Measurements from ENCODE around the gene CCN6. TPM values are rescaled to one million over a fixed set of nuclear protein-coding genes. Genes with fewer than 3 reads are reported as not detected.

CCN6 gene
- total and polyA plus RNA-seq, 12 donors = not detected

DNA sequence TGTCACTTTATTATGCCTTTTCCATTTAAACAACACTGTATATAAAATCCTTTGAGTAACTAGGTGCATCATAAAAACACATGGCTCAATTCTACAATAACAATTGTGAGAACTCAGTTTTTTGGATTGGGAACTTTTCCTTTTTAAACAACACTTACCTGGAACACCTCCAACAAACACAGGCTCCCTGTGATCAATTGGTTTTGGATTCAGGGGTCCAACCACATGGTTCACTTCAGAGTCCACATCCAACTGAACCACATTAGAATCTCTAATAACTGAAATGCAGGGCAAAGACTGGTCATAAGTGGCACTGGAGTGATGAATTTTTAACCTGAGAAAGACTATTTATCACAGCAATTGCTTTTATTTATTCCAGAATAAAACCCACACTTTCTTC is 60.0 kb downstream of the CCN6 start:
- Histone ChIP-seq H3K9me3 (no peaks in the 10 kb centered on the region), H3K27ac (peak overlapping the region in 3 of 10 donors; percentile 27 to 49 (median 46)), H3K36me3 (peaks cover 0 to 100% (median 49%) of the 10 kb centered on the region in 9 donors), H3K27me3 (no peaks in the 10 kb centered on the region), H3K4me3 (no peak overlapping the region), H3K4me1 (peaks cover 0 to 34% (median 11%) of the 10 kb centered on the region in 9 donors)
- TF ChIP-seq CTCF (IDR thresholded peaks at IDR 0.05) = no peak
- intact Hi-C loops (cut with DNase I) = no loop called here
- no peak for DNase-seq
- ATAC-seq = no peak

- no peak for DNase-seq
- H3K4me3 ChIP-seq = no peak overlapping the region
- intact Hi-C loops (cut with DNase I) = no loop called here
- H3K36me3 ChIP-seq = peaks cover 0 to 100% (median 49%) of the 10 kb centered on the region in 9 donors
- no peak for TF ChIP-seq CTCF (IDR thresholded peaks at IDR 0.05)
- H3K4me1 ChIP-seq = peaks cover 0 to 33% (median 12%) of the 10 kb centered on the region in 9 donors
- 93 to 95% methylated on average over 3 of the region's 3 CpGs for WGBS, 2 donors
- H3K27me3 ChIP-seq = no peaks in the 10 kb centered on the region
- H3K9me3 ChIP-seq = no peaks in the 10 kb centered on the region
- H3K27ac ChIP-seq = peak overlapping the region in 1 of 10 donors; percentile 27
- no peak for ATAC-seq
These were observed 60.8 kb downstream of the CCN6 start for GRCh38 chr6:112114577-112115223.

GRCh38 chr6:112116221-112116620 is 62.3 kb downstream of the CCN6 start:
- 93% methylated on average over 1 of the region's 1 CpG for WGBS, 2 donors
- Histone ChIP-seq H3K36me3 (peaks cover 0 to 100% (median 62%) of the 10 kb centered on the region in 9 donors), H3K4me1 (peaks cover 0 to 27% (median 14%) of the 10 kb centered on the region in 9 donors), H3K27me3 (no peaks in the 10 kb centered on the region), H3K4me3 (no peak overlapping the region), H3K27ac (no peak overlapping the region), H3K9me3 (no peaks in the 10 kb centered on the region)
- intact Hi-C loops (cut with DNase I) = no loop called here
- DNase-seq (no peak), ATAC-seq (no peak)
- TF ChIP-seq CTCF (IDR thresholded peaks at IDR 0.05) = no peak

- Histone ChIP-seq H3K4me1 (peaks cover 0 to 23% (median 14%) of the 10 kb centered on the region in 9 donors), H3K9me3 (no peaks in the 10 kb centered on the region), H3K36me3 (peaks cover 0 to 100% (median 71%) of the 10 kb centered on the region in 9 donors), H3K4me3 (no peak overlapping the region), H3K27me3 (no peaks in the 10 kb centered on the region), H3K27ac (peak overlapping the region in 1 of 10 donors; percentile 8)
- WGBS, 2 donors = 55 to 68% methylated on average over 1 of the region's 1 CpG
- intact Hi-C loops (cut with DNase I) = no loop called here
- DNase-seq = no peak
- TF ChIP-seq CTCF (IDR thresholded peaks at IDR 0.05) = no peak
- ATAC-seq = no peak
These were observed 63.6 kb downstream of the CCN6 start for GRCh38 chr6:112117554-112117953.

Measured in heart right ventricle (tissue), 16 donors.